Small intestine (tissue), 7 donors: ENCODE data around the gene AUH. TPM values are rescaled to one million over a fixed set of nuclear protein-coding genes. Genes with fewer than 3 reads are reported as not detected.

ENCODE experiments used
- DNase-seq, 2 donors: peaks; one replicate each; pipeline versions ENCODE4 v3.0.0 to v3.0.0-alpha.2; 2013
- FAIRE-seq: peaks from 2 replicates; lab custom pipeline; 2012; peaks lifted over from hg19 to GRCh38; lab: Jason Lieb, UNC
- H3K27ac ChIP-seq, 3 donors: one replicate each; pipeline ENCODE4 v1.5.1; 2013; ENCODE audit warnings: low read length in 2 of 3, mild to moderate bottlenecking in 2 of 3, control low read depth in 1 of 3, inconsistent platforms in 1 of 3, low read depth in 1 of 3, moderate library complexity in 1 of 3
- H3K27me3 ChIP-seq, 3 donors: one replicate each; pipeline ENCODE4 v1.6.1; 2013; ENCODE audit warnings: low read length in 3 of 3, inconsistent platforms in 1 of 3; ENCODE audit not compliant: control insufficient read depth in 3 of 3, insufficient read depth in 3 of 3
- H3K36me3 ChIP-seq, 3 donors: one replicate each; pipeline ENCODE4 v1.6.1; 2013; ENCODE audit warnings: low read length in 3 of 3, inconsistent platforms in 1 of 3, low read depth in 1 of 3, mild to moderate bottlenecking in 1 of 3, moderate library complexity in 1 of 3; ENCODE audit not compliant: control insufficient read depth in 3 of 3, insufficient read depth in 2 of 3
- H3K4me1 ChIP-seq, 3 donors: one replicate each; pipeline ENCODE4 v1.6.1; 2013; ENCODE audit warnings: low read length in 2 of 3, inconsistent platforms in 1 of 3, low read depth in 1 of 3, mild to moderate bottlenecking in 1 of 3, moderate library complexity in 1 of 3; ENCODE audit not compliant: control insufficient read depth in 3 of 3, insufficient read depth in 2 of 3
- H3K4me3 ChIP-seq, 3 donors: one replicate each; pipeline ENCODE4 v1.5.1; 2013; ENCODE audit warnings: low read length in 3 of 3, control low read depth in 1 of 3, inconsistent platforms in 1 of 3, low read depth in 1 of 3, mild to moderate bottlenecking in 1 of 3, moderate library complexity in 1 of 3
- H3K9me3 ChIP-seq, 2 donors: one replicate each; pipeline ENCODE4 v1.6.1; 2013; ENCODE audit warnings: low read depth in 1 of 2, low read length in 1 of 2; ENCODE audit not compliant: control insufficient read depth in 2 of 2, insufficient read depth in 1 of 2
- WGBS, 3 donors: extraction: QIAGEN DNeasy Blood & Tissue Kit; methylation state at CpG; one replicate each; pipeline ENCODE4 v1.1.7; 2013; 5-methylcytosine and 5-hydroxymethylcytosine counted together
- polyA plus RNA-seq, 4 donors: library from polyadenylated mRNA; stranded (reverse) in 3 of 4; unstranded in 1 of 4; fragments of 200-250 nt in 3 of 4; fragments of 120-200 nt in 1 of 4; gene quantifications; one replicate each; pipeline versions ENCODE4 v1.2.1 to v1.2.3, GENCODE V29; 2013
- donor health status: healthy with polysubstance abuse.
- donor health status: control.
- donor health status: control.
- donor health status: Bipolar disorder and iron deficiency.
- donor health status: healthy.

The AUH gene
- polyA plus RNA-seq, 4 donors: 16.9 to 51.4 (median 27.2) TPM

- no peak for DNase-seq
- no peaks in the 10 kb centered on the region for H3K27me3 ChIP-seq
- H3K27ac ChIP-seq: no peak overlapping the region
- WGBS, 3 donors: 45 to 57% (median 46%) methylated on average over 2 of the region's 2 CpGs
- H3K4me1 ChIP-seq: peaks cover 0 to 10% (median 7%) of the 10 kb centered on the region in 3 donors
- no peak for FAIRE-seq
- H3K36me3 ChIP-seq: peaks cover 0 to 4% (median 4%) of the 10 kb centered on the region in 3 donors
- H3K9me3 ChIP-seq: no peaks in the 10 kb centered on the region
- no peak overlapping the region for H3K4me3 ChIP-seq
These were observed 2.6 kb downstream of the AUH start for GRCh38 chr9:91359083-91359482.

DNA sequence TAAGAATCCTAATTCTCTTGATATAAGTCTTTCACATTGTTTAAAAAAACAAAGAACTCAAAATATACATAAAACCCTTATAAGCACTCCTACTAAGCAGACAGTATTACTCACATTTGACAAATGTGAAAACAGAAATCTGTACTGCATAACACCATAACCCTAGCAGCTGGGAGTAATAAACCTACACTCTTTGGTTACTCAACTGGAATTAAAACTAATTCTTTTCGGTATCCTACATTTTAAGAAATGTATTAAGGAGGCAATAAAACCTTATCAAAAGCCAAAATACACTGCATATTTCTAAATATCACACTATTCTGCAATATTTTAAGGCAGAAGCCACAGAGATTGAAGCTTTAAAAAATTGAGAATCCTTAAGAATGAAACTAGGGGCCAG is 6.8 kb downstream of the AUH start:
- no peaks in the 10 kb centered on the region for H3K9me3 ChIP-seq
- FAIRE-seq (no peak), DNase-seq (no peak)
- peaks cover 4 to 22% (median 7%) of the 10 kb centered on the region in 3 donors for H3K36me3 ChIP-seq
- H3K27ac ChIP-seq: no peak overlapping the region
- WGBS, 3 donors: 88 to 97% (median 89%) methylated on average over 1 of the region's 1 CpG
- peaks cover 0 to 5% (median 0%) of the 10 kb centered on the region in 3 donors for H3K4me1 ChIP-seq
- H3K4me3 ChIP-seq: no peak overlapping the region
- no peaks in the 10 kb centered on the region for H3K27me3 ChIP-seq

DNA sequence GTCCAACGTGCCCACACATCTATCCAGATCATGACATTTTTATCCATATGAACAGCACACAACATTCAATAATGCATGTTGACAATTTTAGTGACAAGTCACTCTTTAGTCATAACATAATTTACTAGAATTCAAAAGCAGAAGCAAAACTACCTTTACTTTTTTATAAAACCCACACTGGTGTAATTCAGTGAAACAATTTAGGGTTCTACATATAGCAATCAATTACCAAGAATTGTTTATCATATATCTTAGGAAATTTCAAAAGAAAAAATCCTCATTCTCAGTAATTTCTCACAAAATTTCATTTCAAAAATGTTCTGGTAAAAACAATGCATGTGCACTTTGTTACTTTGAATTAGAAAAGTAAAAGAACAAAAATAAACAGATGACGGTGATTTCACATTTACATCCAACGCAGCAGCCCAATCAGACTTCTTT is 12.6 kb downstream of the AUH start:
- no peak for DNase-seq
- FAIRE-seq: no peak
- WGBS, 3 donors: 88 to 89% (median 88%) methylated on average over 3 of the region's 3 CpGs

DNA sequence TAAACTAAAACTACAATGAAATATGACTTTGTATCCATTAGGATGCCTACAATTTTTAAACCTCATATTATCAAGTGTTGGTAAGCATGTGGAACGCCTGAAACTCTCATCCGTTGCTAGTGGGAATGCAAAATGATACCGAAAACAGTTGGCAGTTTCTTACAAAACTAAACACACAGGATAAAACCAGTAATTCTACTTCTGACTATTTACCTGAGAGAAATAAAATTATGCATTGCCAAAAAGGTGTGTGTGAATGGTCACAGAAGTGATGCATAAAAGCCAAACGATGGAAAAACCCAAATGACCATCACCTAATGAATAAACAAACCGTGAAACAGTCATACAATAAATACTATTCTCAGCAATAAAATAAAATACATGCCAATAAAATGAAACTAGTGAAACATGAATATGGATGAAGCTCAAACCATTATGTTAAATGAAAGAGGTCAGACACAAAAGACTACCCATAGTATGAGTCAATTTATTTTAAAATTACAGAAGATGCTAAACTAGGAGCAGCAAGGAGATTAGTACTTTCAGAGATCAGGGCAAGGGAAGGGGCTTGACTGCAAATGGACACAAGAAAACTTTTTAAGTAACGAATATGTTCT is 13.4 kb downstream of the AUH start:
- Histone ChIP-seq H3K36me3 (peaks cover 0 to 20% (median 8%) of the 10 kb centered on the region in 3 donors), H3K4me1 (no peaks in the 10 kb centered on the region), H3K27me3 (no peaks in the 10 kb centered on the region), H3K27ac (no peak overlapping the region), H3K9me3 (no peaks in the 10 kb centered on the region), H3K4me3 (no peak overlapping the region)
- no peak for FAIRE-seq
- 68 to 80% (median 77%) methylated on average over 6 of the region's 6 CpGs for WGBS, 3 donors
- no peak for DNase-seq

More for the DNA sequence above, 12.6 kb downstream of the AUH start:
- Histone ChIP-seq H3K27ac (no peak overlapping the region), H3K27me3 (no peaks in the 10 kb centered on the region), H3K36me3 (peaks cover 0 to 24% (median 8%) of the 10 kb centered on the region in 3 donors), H3K9me3 (no peaks in the 10 kb centered on the region), H3K4me3 (no peak overlapping the region), H3K4me1 (no peaks in the 10 kb centered on the region)

DNA sequence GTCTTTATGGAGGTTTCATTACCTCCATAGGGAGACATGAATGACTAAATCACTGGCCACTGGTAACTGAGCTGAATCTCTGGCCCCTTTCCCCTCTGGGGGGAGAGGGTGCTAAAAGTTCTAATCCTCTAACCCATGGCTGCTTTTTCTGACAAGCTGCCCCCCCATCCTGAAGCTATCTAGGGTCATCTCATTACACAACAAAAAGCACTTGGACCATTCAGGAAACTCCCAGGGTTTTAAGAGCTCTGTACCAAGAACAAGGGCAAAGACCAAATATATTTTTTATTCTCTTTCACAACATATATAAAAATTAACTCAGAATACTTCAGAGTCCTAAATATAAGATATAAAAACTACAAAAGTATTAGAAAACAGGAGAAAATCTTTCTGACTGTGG is 14.3 kb downstream of the AUH start:
- no peak for DNase-seq
- Histone ChIP-seq H3K36me3 (peaks cover 0 to 22% (median 8%) of the 10 kb centered on the region in 3 donors), H3K9me3 (no peaks in the 10 kb centered on the region), H3K4me1 (no peaks in the 10 kb centered on the region), H3K27ac (no peak overlapping the region), H3K4me3 (no peak overlapping the region), H3K27me3 (no peaks in the 10 kb centered on the region)
- no peak for FAIRE-seq

DNA sequence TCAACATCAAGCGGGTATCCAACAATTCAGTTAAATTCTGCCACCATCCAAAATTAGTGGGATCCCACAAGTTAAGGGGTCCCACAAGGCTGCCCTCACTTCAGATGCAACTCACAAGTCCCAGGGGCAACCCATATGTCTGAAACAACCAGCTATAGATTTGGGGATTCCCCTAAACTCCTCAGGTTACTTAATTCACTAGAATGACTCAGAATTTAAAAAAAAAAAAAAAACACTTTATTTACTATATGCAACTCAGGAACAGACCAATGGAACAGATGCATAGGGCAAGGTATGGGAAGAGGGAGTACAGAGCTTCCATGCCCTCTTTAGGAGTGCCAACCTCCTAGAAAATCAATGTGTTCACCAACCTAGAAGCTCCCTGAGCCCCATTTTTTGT is 15.1 kb downstream of the AUH start:
- peaks cover 0 to 24% (median 12%) of the 10 kb centered on the region in 3 donors for H3K36me3 ChIP-seq
- H3K4me3 ChIP-seq: no peak overlapping the region
- no peak overlapping the region for H3K27ac ChIP-seq
- no peaks in the 10 kb centered on the region for H3K27me3 ChIP-seq
- no peaks in the 10 kb centered on the region for H3K4me1 ChIP-seq
- DNase-seq (no peak), FAIRE-seq (no peak)
- 99 to 100% (median 100%) methylated on average over 1 of the region's 1 CpG for WGBS, 3 donors
- peaks cover 0 to 6% of the 10 kb centered on the region in 2 donors for H3K9me3 ChIP-seq

GRCh38 chr9:91345978-91346377 is 15.7 kb downstream of the AUH start:
- H3K27ac ChIP-seq: no peak overlapping the region
- WGBS, 3 donors: 75 to 89% (median 88%) methylated on average over 4 of the region's 4 CpGs

DNA sequence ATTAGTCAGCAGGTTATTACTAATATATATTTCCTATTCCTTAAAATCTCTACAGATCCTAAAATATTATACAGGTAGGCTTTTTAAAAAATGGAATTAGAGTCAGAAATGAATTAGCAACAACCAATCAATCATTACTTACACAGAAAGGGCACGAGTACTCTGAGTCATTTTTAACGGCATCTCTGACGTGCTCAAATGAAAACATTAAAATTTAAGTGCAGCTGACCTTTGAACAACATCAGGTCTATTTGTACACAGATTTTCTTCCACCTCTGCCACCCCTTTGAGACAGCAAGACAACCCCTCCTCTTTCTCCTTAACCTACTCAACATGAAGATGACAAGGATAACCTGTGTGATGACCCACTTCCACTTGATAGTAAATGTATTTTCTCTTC is 19.1 kb downstream of the AUH start:
- Histone ChIP-seq H3K36me3 (peaks cover 0 to 30% (median 16%) of the 10 kb centered on the region in 3 donors), H3K4me1 (no peaks in the 10 kb centered on the region), H3K9me3 (peaks cover 0 to 6% of the 10 kb centered on the region in 2 donors), H3K4me3 (no peak overlapping the region), H3K27ac (no peak overlapping the region), H3K27me3 (no peaks in the 10 kb centered on the region)
- no peak for FAIRE-seq
- WGBS, 3 donors: 13 to 73% (median 35%) methylated on average over 3 of the region's 3 CpGs
- DNase-seq: peak; percentile 33 to 55

More at GRCh38 chr9:91345978-91346377, 15.7 kb downstream of the AUH start:
- H3K4me3 ChIP-seq: no peak overlapping the region
- FAIRE-seq (no peak), DNase-seq (no peak)
- H3K4me1 ChIP-seq: no peaks in the 10 kb centered on the region
- peaks cover 0 to 6% of the 10 kb centered on the region in 2 donors for H3K9me3 ChIP-seq
- peaks cover 0 to 24% (median 11%) of the 10 kb centered on the region in 3 donors for H3K36me3 ChIP-seq
- no peaks in the 10 kb centered on the region for H3K27me3 ChIP-seq
